ENCODE data around the gene ATG9A.
A peak's percentile ranks its signal among the peaks of the same experiment; 100 is the strongest.
"Not testable (repeated sequence)": the region's sequence is repeated elsewhere in the genome, so short reads cannot be mapped to it uniquely, and the experiment has no call there.

Gene ATG9A

GRCh38 chr2:219207134-219207883 lies 22.1 kb downstream of the ATG9A start:
- H3K4me3 ChIP-seq (ENCODE audit: low read depth, low read length): peak overlapping the region; percentile 63

GRCh38 chr2:219206328-219207133 lies 22.9 kb downstream of the ATG9A start, which contains the start of gene ZFAND2B:
Gene ZFAND2B (plus strand): TSS chr2:219206782. CDS start chr2:219206988, 206 bp downstream.
- peak within 1 kb of the TSS; percentile 73 for H3K4me3 ChIP-seq (ENCODE audit: low read depth, low read length)

- peak overlapping the region; percentile 73 for H3K4me3 ChIP-seq (ENCODE audit: low read depth, low read length)
Observed at GRCh38 chr2:219205981-219206327, 23.5 kb downstream of the ATG9A start.

- H3K4me3 ChIP-seq (ENCODE audit: low read depth, low read length): no peak overlapping the region
Observed at GRCh38 chr2:219205165-219205538, 24.3 kb downstream of the ATG9A start.

GRCh38 chr2:219204425-219205164 lies 24.8 kb downstream of the ATG9A start:
- no peak overlapping the region for H3K4me3 ChIP-seq (ENCODE audit: low read depth, low read length)

- not testable (repeated sequence) for H3K4me3 ChIP-seq (ENCODE audit: low read depth, low read length)
Observed at GRCh38 chr2:219201331-219201730, 28.1 kb downstream of the ATG9A start.

- not testable (repeated sequence) for H3K4me3 ChIP-seq (ENCODE audit: low read depth, low read length)
Observed at GRCh38 chr2:219200502-219201326, 28.7 kb downstream of the ATG9A start.

GRCh38 chr2:219199470-219200211 lies 29.8 kb downstream of the ATG9A start:
- no peak overlapping the region for H3K4me3 ChIP-seq (ENCODE audit: low read depth, low read length)

- H3K4me3 ChIP-seq (ENCODE audit: low read depth, low read length): no peak overlapping the region
Observed at GRCh38 chr2:219198974-219199373, 30.5 kb downstream of the ATG9A start.

- H3K4me3 ChIP-seq (ENCODE audit: low read depth, low read length): no peak overlapping the region
Observed at GRCh38 chr2:219197388-219197787, 32.0 kb downstream of the ATG9A start.

GRCh38 chr2:219186754-219187456 lies 42.5 kb downstream of the ATG9A start:
- H3K4me3 ChIP-seq (ENCODE audit: low read depth, low read length): no peak overlapping the region

GRCh38 chr2:219184121-219184520 lies 45.3 kb downstream of the ATG9A start:
- H3K4me3 ChIP-seq (ENCODE audit: low read depth, low read length): no peak overlapping the region

- H3K4me3 ChIP-seq (ENCODE audit: low read depth, low read length): no peak overlapping the region
Observed at GRCh38 chr2:219183151-219183772, 46.2 kb downstream of the ATG9A start.

- H3K4me3 ChIP-seq (ENCODE audit: low read depth, low read length): no peak overlapping the region
Observed at GRCh38 chr2:219182331-219183150, 46.9 kb downstream of the ATG9A start.

- H3K4me3 ChIP-seq (ENCODE audit: low read depth, low read length): no peak overlapping the region
Observed at GRCh38 chr2:219181531-219181930, 47.9 kb downstream of the ATG9A start.

GRCh38 chr2:219180961-219181360 lies 48.5 kb downstream of the ATG9A start:
- H3K4me3 ChIP-seq (ENCODE audit: low read depth, low read length): no peak overlapping the region

GRCh38 chr2:219179601-219180465 lies 49.6 kb downstream of the ATG9A start:
- H3K4me3 ChIP-seq (ENCODE audit: low read depth, low read length): no peak overlapping the region

Measured in iPS-11a (cell line).